SK-N-SH (cell line): ENCODE measurements around the gene SDK1. TPM values are rescaled to one million over a fixed set of nuclear protein-coding genes. Genes with fewer than 3 reads are reported as not detected.

Experiments used
- CTCF ChIA-PET: fragments of 300-600, 350-600 bp; formaldehyde crosslinking; extraction: SDS; loops from one replicate; lab custom pipeline; 2021; lab: Yijun Ruan, JAX
- POLR2A ChIA-PET: fragments of 350-600 bp; sonication (Branson Sonifier 250); formaldehyde crosslinking; extraction: SDS; loops from one replicate; lab custom pipeline; 2020; ENCODE audit warnings: antibody characterized with exemption, inconsistent platforms; lab: Yijun Ruan, JAX
- DNase-seq: peaks from one replicate; pipeline ENCODE4 v3.0.0; 2012
- H2AFZ ChIP-seq: fragments of 200-600 bp; sonication (generic); 2 replicates; pipeline ENCODE4 v1.8.1; 2016; ENCODE audit warnings: antibody characterized with exemption, mild to moderate bottlenecking, low read depth
- H3F3A ChIP-seq: fragments of 200-600 bp; sonication (generic); replicated peaks from 2 replicates; pipeline ENCODE3; 2016; ENCODE audit warnings: antibody characterized with exemption, mild to moderate bottlenecking; ENCODE audit not compliant: insufficient read depth
- H3K27ac ChIP-seq, 2 experiments: fragments of 200-500 bp in 1 of 2; fragments of 200-600 bp in 1 of 2; sonication (Bioruptor generic) in 1 of 2; sonication (generic), shearing (Covaris generic) in 1 of 2; 2 replicates each; pipeline versions ENCODE4 v1.5.1 to v1.6.1; 2014 to 2016; ENCODE audit warnings: low read depth in 2 of 2, inconsistent platforms in 1 of 2, low read length in 1 of 2, mild to moderate bottlenecking in 1 of 2, mixed read lengths in 1 of 2
- H3K27me3 ChIP-seq: fragments of 200-600 bp; sonication (generic), shearing (Covaris generic); 2 replicates; pipeline ENCODE4 v1.6.1; 2016; ENCODE audit warnings: mixed run types; ENCODE audit not compliant: insufficient read depth
- H3K36me3 ChIP-seq, 2 experiments: fragments of 200-500 bp in 1 of 2; fragments of 200-600 bp in 1 of 2; sonication (Bioruptor generic) in 1 of 2; sonication (generic) in 1 of 2; replicated peaks in 1 of 2; 2 replicates each; pipeline versions ENCODE3 to v1.5.1; 2014 to 2016; ENCODE audit warnings: low read length in 1 of 2, mild to moderate bottlenecking in 1 of 2; ENCODE audit not compliant: insufficient read depth in 2 of 2, control insufficient read depth in 1 of 2
- H3K4me1 ChIP-seq, 2 experiments: fragments of 200-500 bp in 1 of 2; fragments of 200-600 bp in 1 of 2; sonication (Bioruptor generic) in 1 of 2; sonication (generic), shearing (Covaris generic) in 1 of 2; 2 replicates each; pipeline versions ENCODE4 v1.5.1 to v1.6.1; 2014 to 2016; ENCODE audit warnings: low read depth in 1 of 2, low read length in 1 of 2, mixed run types in 1 of 2; ENCODE audit not compliant: insufficient read depth in 2 of 2, control insufficient read depth in 1 of 2
- H3K4me2 ChIP-seq: fragments of 200-600 bp; sonication (generic), shearing (Covaris generic); 2 replicates; pipeline ENCODE4 v1.6.1; 2017; ENCODE audit warnings: mixed run types
- H3K4me3 ChIP-seq, 2 experiments: fragments of 200-500 bp in 1 of 2; fragments of 200-600 bp in 1 of 2; sonication (Bioruptor generic) in 1 of 2; sonication (generic), shearing (Covaris generic) in 1 of 2; 2 replicates each; pipeline versions ENCODE4 v1.5.1 to v1.8.1; 2014 to 2016; ENCODE audit warnings: low read depth in 2 of 2, inconsistent platforms in 1 of 2, low read length in 1 of 2, mild to moderate bottlenecking in 1 of 2, mixed read lengths in 1 of 2, moderate library complexity in 1 of 2
- H3K79me2 ChIP-seq: fragments of 200-600 bp; sonication (generic); 2 replicates; pipeline ENCODE4 v1.8.1; 2017; ENCODE audit warnings: mild to moderate bottlenecking; ENCODE audit not compliant: insufficient read depth
- H3K9ac ChIP-seq: fragments of 200-600 bp; sonication (generic); 2 replicates; pipeline ENCODE4 v1.6.1; 2017; ENCODE audit warnings: mixed run types
- H3K9me2 ChIP-seq: fragments of 200-600 bp; sonication (generic); 2 replicates; pipeline ENCODE4 v1.6.1; 2017; ENCODE audit warnings: mixed run types
- H3K9me3 ChIP-seq: fragments of 200-600 bp; sonication (generic); 2 replicates; pipeline ENCODE4 v1.6.1; 2017; ENCODE audit warnings: mixed run types, mild to moderate bottlenecking, moderate library complexity
- H4K20me1 ChIP-seq: fragments of 200-600 bp; sonication (generic); 2 replicates; pipeline ENCODE4 v1.6.1; 2017; ENCODE audit warnings: mild to moderate bottlenecking, mixed run types; ENCODE audit not compliant: insufficient read depth
- CHD2 ChIP-seq: fragments of 150-350 bp; IDR thresholded peaks from 2 replicates; pipeline ENCODE4 v1.6.1; 2018; ENCODE audit warnings: low read length; ENCODE audit not compliant: partially characterized antibody
- EZH2phosphoT487 ChIP-seq: fragments of 200-600 bp; sonication (generic); IDR thresholded peaks from 2 replicates; pipeline ENCODE4 v1.6.1; 2017; ENCODE audit warnings: low read depth, mixed run types, mild to moderate bottlenecking, antibody characterized with exemption, moderate library complexity, borderline replicate concordance
- FOSL2 ChIP-seq: IDR thresholded peaks from 2 replicates; pipeline ENCODE4 v1.4.0; 2012; ENCODE audit warnings: low read depth, mild to moderate bottlenecking, moderate library complexity, borderline replicate concordance
- FOXM1 ChIP-seq: IDR thresholded peaks from 2 replicates; pipeline ENCODE4 v1.4.0; 2012; ENCODE audit warnings: low read depth, mild to moderate bottlenecking
- GATA2 ChIP-seq: sonication (generic); formaldehyde crosslinking; IDR thresholded peaks from 2 replicates; pipeline ENCODE4 v1.5.0; 2020; ENCODE audit warnings: mild to moderate bottlenecking, missing genetic modification reagents
- JUND ChIP-seq: IDR thresholded peaks from 2 replicates; pipeline ENCODE4 v1.4.0; 2012
- MEF2A ChIP-seq: IDR thresholded peaks from 2 replicates; pipeline ENCODE4 v1.4.0; 2012; ENCODE audit warnings: low read depth, borderline replicate concordance
- MXI1 ChIP-seq: IDR thresholded peaks from 2 replicates; pipeline ENCODE4 v1.6.1; 2012; ENCODE audit warnings: mild to moderate bottlenecking, low read depth, low read length, improper control_type of control experiment
- NFIC ChIP-seq: IDR thresholded peaks from 2 replicates; pipeline ENCODE4 v1.4.0; 2012; ENCODE audit warnings: borderline replicate concordance
- NRF1 ChIP-seq: IDR thresholded peaks from 2 replicates; pipeline ENCODE4 v1.6.1; 2012; ENCODE audit warnings: low read depth, mild to moderate bottlenecking, low read length
- RAD21 ChIP-seq: IDR thresholded peaks from 2 replicates; pipeline ENCODE4 v1.6.1; 2012; ENCODE audit warnings: mild to moderate bottlenecking, low read length
- RFX5 ChIP-seq: IDR thresholded peaks from 2 replicates; pipeline ENCODE4 v1.6.1; 2012; ENCODE audit warnings: mild to moderate bottlenecking, improper control_type of control experiment, low read length
- RXRA ChIP-seq: IDR thresholded peaks from 2 replicates; pipeline ENCODE4 v1.4.0; 2012; ENCODE audit warnings: low read depth, mild to moderate bottlenecking, borderline replicate concordance
- SIN3A ChIP-seq: IDR thresholded peaks from 2 replicates; pipeline ENCODE4 v1.6.1; 2012; ENCODE audit warnings: low read depth, mild to moderate bottlenecking, low read length, moderate library complexity, borderline replicate concordance
- TAF1 ChIP-seq: IDR thresholded peaks from 2 replicates; pipeline ENCODE4 v1.6.1; 2012; ENCODE audit warnings: low read depth, mild to moderate bottlenecking, low read length, moderate library complexity, borderline replicate concordance
- TEAD4 ChIP-seq: IDR thresholded peaks from 2 replicates; pipeline ENCODE4 v1.4.0; 2012; ENCODE audit warnings: mild to moderate bottlenecking, borderline replicate concordance; ENCODE audit not compliant: insufficient read depth
- YY1 ChIP-seq: IDR thresholded peaks from 2 replicates; pipeline ENCODE4 v1.4.0; 2012; ENCODE audit warnings: low read depth, mild to moderate bottlenecking
- WGBS: methylation state at CpG from one replicate; pipeline ENCODE4 v1.1.6; 2017; ENCODE audit warnings: low lambda C conversion rate; 5-methylcytosine and 5-hydroxymethylcytosine counted together
- polyA plus RNA-seq, 3 experiments: library from polyadenylated mRNA; depleted of rRNA; stranded (reverse); fragments of >200 nt; gene quantifications; 2 replicates each; pipeline ENCODE4 v1.2.3, GENCODE V29; 2012
- TF ChIP-seq, protein P1 (sequence below): fragments of 150-350 bp; IDR thresholded peaks from 2 replicates; pipeline ENCODE4 v1.6.1; 2016; ENCODE audit warnings: mild to moderate bottlenecking, low read depth, low read length
- TF ChIP-seq, protein P2 (sequence below): IDR thresholded peaks from 2 replicates; pipeline ENCODE4 v1.4.0; 2012; ENCODE audit warnings: low read depth, borderline replicate concordance
- TF ChIP-seq, protein P3 (sequence below): IDR thresholded peaks from 2 replicates; pipeline ENCODE4 v1.4.0; 2012; ENCODE audit warnings: low read depth
- TF ChIP-seq, protein P4 (sequence below): IDR thresholded peaks from 2 replicates; pipeline ENCODE4 v1.4.0; 2012; ENCODE audit warnings: low read depth, borderline replicate concordance
- TF ChIP-seq, protein P5 (sequence below): fragments of 200-600 bp; sonication (generic); IDR thresholded peaks from 2 replicates; pipeline ENCODE4 v1.6.1; 2017; ENCODE audit warnings: antibody characterized with exemption, mild to moderate bottlenecking, moderate library complexity

Gene SDK1
- polyA plus RNA-seq, 1 of the 3 experiments (the other 2 are of a cell fraction) = 1.2 TPM

DNA sequence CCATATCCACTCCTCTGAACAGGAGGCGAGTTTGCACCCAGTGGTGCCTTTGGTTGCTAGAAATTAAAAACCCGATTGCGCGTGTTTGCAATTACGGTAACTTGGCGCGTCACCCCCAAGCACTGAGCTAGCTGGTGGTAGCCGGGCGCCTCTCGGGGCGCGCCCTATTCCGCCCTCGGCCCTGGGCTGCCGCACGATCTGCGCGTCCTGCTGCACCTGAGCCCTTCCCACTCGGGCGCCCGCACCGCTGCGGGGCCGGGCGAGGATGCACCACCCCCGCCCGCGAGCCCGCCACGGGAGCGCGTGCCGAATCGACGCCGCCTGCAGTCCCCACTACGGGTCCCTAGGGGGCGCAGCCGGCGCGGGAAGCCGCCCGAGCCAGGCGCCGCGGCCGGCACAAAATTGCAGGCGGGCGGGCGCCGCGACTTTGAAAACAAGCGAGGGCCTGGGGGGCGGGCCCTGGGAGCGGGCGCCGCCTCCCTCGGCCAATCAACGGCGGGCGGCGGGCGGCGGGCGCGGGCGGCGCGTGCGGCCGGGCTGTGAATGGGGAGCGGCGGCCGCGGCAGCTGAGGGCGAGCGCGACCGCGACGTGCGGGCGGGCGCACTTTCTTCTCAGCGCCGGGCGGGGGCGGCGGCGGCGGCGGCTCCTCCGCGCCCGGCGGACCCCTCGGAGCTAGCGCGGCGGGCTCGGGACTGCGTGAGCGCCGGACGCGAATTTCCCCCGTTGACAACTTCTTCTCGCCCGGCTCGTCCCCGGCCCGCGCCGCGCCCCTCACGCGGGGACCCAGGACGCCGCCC lies at the start of gene SDK1 (continued):
- TF ChIP-seq, protein P1, sequence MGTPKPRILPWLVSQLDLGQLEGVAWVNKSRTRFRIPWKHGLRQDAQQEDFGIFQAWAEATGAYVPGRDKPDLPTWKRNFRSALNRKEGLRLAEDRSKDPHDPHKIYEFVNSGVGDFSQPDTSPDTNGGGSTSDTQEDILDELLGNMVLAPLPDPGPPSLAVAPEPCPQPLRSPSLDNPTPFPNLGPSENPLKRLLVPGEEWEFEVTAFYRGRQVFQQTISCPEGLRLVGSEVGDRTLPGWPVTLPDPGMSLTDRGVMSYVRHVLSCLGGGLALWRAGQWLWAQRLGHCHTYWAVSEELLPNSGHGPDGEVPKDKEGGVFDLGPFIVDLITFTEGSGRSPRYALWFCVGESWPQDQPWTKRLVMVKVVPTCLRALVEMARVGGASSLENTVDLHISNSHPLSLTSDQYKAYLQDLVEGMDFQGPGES = no peak
- TF ChIP-seq RAD21 (peak; percentile 85), CHD2 (peak; percentile 43), EZH2phosphoT487 (no peak), MXI1 (peak; percentile 77), RXRA (no peak), YY1 (no peak), JUND (no peak), RFX5 (no peak), FOSL2 (no peak), GATA2 (0 out of 2 replicates have a peak, but pooled peaks have one; percentile 13), NFIC (no peak), TAF1 (no peak)
- TF ChIP-seq, protein P2, sequence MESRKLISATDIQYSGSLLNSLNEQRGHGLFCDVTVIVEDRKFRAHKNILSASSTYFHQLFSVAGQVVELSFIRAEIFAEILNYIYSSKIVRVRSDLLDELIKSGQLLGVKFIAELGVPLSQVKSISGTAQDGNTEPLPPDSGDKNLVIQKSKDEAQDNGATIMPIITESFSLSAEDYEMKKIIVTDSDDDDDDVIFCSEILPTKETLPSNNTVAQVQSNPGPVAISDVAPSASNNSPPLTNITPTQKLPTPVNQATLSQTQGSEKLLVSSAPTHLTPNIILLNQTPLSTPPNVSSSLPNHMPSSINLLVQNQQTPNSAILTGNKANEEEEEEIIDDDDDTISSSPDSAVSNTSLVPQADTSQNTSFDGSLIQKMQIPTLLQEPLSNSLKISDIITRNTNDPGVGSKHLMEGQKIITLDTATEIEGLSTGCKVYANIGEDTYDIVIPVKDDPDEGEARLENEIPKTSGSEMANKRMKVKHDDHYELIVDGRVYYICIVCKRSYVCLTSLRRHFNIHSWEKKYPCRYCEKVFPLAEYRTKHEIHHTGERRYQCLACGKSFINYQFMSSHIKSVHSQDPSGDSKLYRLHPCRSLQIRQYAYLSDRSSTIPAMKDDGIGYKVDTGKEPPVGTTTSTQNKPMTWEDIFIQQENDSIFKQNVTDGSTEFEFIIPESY = no peak
- TF ChIP-seq, protein P3, sequence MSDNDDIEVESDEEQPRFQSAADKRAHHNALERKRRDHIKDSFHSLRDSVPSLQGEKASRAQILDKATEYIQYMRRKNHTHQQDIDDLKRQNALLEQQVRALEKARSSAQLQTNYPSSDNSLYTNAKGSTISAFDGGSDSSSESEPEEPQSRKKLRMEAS = peak; percentile 92

DNA sequence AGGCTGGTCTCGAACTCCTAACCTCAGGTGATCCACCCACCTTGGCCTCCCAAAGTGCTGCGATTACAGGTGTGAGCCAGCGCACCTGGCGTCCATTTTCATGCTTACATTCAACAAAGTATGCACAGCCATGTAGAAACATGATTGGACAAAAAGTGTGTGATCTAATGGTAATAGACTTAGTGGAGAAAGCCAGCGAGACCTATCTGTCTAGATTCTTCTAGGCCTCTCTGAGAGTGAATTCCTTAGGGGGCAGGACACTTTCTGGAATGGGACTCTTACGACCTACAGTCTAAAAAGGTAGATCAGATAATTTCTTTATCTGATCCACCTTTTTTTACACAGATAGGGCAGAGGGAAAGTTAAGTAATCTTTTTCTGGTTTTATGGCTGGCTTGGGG lies 46.3 kb upstream of the SDK1 start:
- Histone ChIP-seq H3K9me3 (no peaks in the 10 kb centered on the region; the same call in 1 of the 2 replicates), H3F3A (no peaks in the 10 kb centered on the region), H3K27ac (no peak overlapping the region), H4K20me1 (no peaks in the 10 kb centered on the region), H2AFZ (no peak overlapping the region), H3K9me2 (no peaks in the 10 kb centered on the region), H3K9ac (no peak overlapping the region), H3K4me2 (no peak overlapping the region), H3K4me1 (no peaks in the 10 kb centered on the region), H3K79me2 (no peaks in the 10 kb centered on the region), H3K27me3 (no peaks in the 10 kb centered on the region), H3K4me3 (no peak overlapping the region), H3K36me3 (no peaks in the 10 kb centered on the region)
- ChIA-PET CTCF (no interaction called here), POLR2A (no interaction called here)
- no peak for DNase-seq
- WGBS = 28% methylated on average over 6 of the region's 6 CpGs
- TF ChIP-seq FOSL2 (no peak), FOXM1 (no peak), GATA2 (no peak), JUND (no peak), RAD21 (no peak), SIN3A (no peak), MEF2A (no peak), TEAD4 (no peak), YY1 (no peak), NRF1 (no peak), MXI1 (no peak)
- TF ChIP-seq, protein P1 = no peak
- TF ChIP-seq, protein P4, sequence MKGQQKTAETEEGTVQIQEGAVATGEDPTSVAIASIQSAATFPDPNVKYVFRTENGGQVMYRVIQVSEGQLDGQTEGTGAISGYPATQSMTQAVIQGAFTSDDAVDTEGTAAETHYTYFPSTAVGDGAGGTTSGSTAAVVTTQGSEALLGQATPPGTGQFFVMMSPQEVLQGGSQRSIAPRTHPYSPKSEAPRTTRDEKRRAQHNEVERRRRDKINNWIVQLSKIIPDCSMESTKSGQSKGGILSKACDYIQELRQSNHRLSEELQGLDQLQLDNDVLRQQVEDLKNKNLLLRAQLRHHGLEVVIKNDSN = no peak
- TF ChIP-seq, protein P5, sequence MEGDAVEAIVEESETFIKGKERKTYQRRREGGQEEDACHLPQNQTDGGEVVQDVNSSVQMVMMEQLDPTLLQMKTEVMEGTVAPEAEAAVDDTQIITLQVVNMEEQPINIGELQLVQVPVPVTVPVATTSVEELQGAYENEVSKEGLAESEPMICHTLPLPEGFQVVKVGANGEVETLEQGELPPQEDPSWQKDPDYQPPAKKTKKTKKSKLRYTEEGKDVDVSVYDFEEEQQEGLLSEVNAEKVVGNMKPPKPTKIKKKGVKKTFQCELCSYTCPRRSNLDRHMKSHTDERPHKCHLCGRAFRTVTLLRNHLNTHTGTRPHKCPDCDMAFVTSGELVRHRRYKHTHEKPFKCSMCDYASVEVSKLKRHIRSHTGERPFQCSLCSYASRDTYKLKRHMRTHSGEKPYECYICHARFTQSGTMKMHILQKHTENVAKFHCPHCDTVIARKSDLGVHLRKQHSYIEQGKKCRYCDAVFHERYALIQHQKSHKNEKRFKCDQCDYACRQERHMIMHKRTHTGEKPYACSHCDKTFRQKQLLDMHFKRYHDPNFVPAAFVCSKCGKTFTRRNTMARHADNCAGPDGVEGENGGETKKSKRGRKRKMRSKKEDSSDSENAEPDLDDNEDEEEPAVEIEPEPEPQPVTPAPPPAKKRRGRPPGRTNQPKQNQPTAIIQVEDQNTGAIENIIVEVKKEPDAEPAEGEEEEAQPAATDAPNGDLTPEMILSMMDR = no peak
